Natural killer cell (primary cell): ENCODE data around the gene OSR1. TPM values are rescaled to one million over a fixed set of nuclear protein-coding genes. Genes with fewer than 3 reads are reported as not detected.

ENCODE experiments used
- ATAC-seq, 3 donors: fragments of 150-1000 bp in 2 of 3; fragments of 200-7000 bp in 1 of 3; cut with Tn5 transposase; 1 replicate in 1 of 3; 2 replicates in 2 of 3; pipeline ENCODE4 v1.10.0; 2021; ENCODE audit warnings: mild to moderate bottlenecking in 2 of 3, moderate library complexity in 2 of 3
- DNase-seq, 2 donors: peaks; one replicate each; pipeline versions ENCODE4 v3.0.0 to v3.0.0-alpha.2; 2013 to 2021; ENCODE audit warnings: mixed read lengths in 1 of 2
- H3K27ac ChIP-seq: one replicate; pipeline ENCODE4 v1.5.1; 2013; ENCODE audit warnings: mild to moderate bottlenecking, low read length
- H3K27me3 ChIP-seq: one replicate; pipeline ENCODE4 v1.6.1; 2013; ENCODE audit warnings: low read length; ENCODE audit not compliant: control insufficient read depth, insufficient read depth
- H3K36me3 ChIP-seq: one replicate; pipeline ENCODE4 v1.6.1; 2013; ENCODE audit warnings: low read length; ENCODE audit not compliant: control insufficient read depth, insufficient read depth
- H3K4me1 ChIP-seq: one replicate; pipeline ENCODE4 v1.6.1; 2013; ENCODE audit warnings: low read length; ENCODE audit not compliant: control insufficient read depth, insufficient read depth
- H3K4me3 ChIP-seq: one replicate; pipeline ENCODE4 v1.5.1; 2013; ENCODE audit warnings: low read length
- H3K9me3 ChIP-seq: one replicate; pipeline ENCODE4 v1.6.1; 2013; ENCODE audit warnings: low read length; ENCODE audit not compliant: control insufficient read depth, insufficient read depth
- H3K27ac Mint-ChIP-seq, 2 donors: one replicate each; pipeline ENCODE4 v1.8.0; 2022; ENCODE audit warnings: mild to moderate bottlenecking in 2 of 2, mixed read lengths in 2 of 2, moderate library complexity in 1 of 2
- H3K27me3 Mint-ChIP-seq, 2 donors: one replicate each; pipeline ENCODE4 v1.8.0; 2022; ENCODE audit warnings: low read depth in 2 of 2, mixed read lengths in 2 of 2
- H3K36me3 Mint-ChIP-seq: one replicate; pipeline ENCODE4 v1.8.0; 2022; ENCODE audit warnings: mixed read lengths
- H3K4me1 Mint-ChIP-seq, 2 donors: one replicate each; pipeline ENCODE4 v1.8.0; 2022; ENCODE audit warnings: mixed read lengths in 2 of 2
- H3K4me3 Mint-ChIP-seq: one replicate; pipeline ENCODE4 v1.8.0; 2022; ENCODE audit warnings: mild to moderate bottlenecking, moderate library complexity, mixed read lengths
- H3K9me3 Mint-ChIP-seq, 2 donors: one replicate each; pipeline ENCODE4 v1.8.0; 2022; ENCODE audit warnings: mixed read lengths in 2 of 2
- WGBS: methylation state at CpG from one replicate; pipeline ENCODE4 v1.1.7; 2013; ENCODE audit warnings: missing lambda C conversion rate; ENCODE audit not compliant: insufficient coverage; 5-methylcytosine and 5-hydroxymethylcytosine counted together
- intact Hi-C: fragments of 100-400 bp; cut with micrococcal nuclease; formaldehyde crosslinking; loops from one replicate; pipeline ENCODE4 v1.14.2; 2022
- total RNA-seq, 4 donors: library from RNA; stranded (reverse); fragments of 120-200 nt in 1 of 4; gene quantifications; one replicate each; pipeline versions ENCODE4 v1.2.3 to v1.2.4, GENCODE V29; 2013 to 2022
- TF ChIP-seq, protein P1 (sequence below): fragments of 200-600 bp; IDR thresholded peaks from one replicate; pipeline ENCODE4 v1.8.0; 2022; ENCODE audit warnings: antibody characterized with exemption

Gene OSR1
- total RNA-seq, 3 donors from 2014 or later (not counting 1 experiment from before 2014, with no cell fraction given) = not detected

DNA sequence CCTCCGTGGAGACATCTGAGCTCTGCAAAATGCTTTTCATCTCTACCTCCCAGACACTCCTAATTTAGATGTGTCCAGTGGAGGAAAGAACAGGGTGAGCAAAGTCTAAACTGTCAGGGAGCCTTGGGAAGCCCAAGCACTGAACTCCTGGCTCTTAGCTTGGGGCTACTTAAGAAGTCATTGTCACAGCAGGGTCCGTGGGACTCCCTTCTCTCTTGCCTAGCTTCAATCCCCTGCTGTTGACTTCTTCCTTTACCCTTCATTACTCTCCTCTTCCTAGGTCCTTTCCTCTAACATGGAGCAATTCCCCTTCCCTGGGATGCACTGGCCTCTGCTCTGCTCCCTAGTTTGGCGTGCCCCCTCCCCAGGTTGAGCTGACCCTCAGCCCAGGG, 3.4 kb downstream of the OSR1 start:
- no peak for DNase-seq
- no peak overlapping the region for H3K4me3 Mint-ChIP-seq

DNA sequence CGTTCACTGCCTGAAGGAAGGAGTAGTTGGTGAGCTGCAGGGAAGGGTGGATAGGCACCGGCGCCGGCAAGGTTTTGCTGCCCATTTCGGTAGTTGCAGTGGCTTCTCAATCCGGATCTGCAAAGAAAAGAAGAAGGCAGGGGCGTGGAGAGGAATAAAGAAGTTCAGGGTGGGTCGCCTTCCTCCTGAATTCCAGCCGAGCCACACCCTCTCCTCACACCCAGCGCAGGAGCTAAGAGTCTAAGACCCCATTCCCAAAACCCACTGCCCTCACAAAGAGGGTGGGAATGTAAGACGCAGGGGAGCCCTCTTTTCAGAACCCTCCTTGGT, 4.7 kb downstream of the OSR1 start:
- Histone ChIP-seq H3K4me3 (no peak overlapping the region), H3K27me3 (peaks cover 89% of the 10 kb centered on the region), H3K9me3 (no peaks in the 10 kb centered on the region), H3K36me3 (no peaks in the 10 kb centered on the region), H3K4me1 (peaks cover 54% of the 10 kb centered on the region), H3K27ac (no peak overlapping the region)
- Mint-ChIP-seq H3K27me3 (peaks cover 67 to 73% of the 10 kb centered on the region in 2 donors), H3K9me3 (no peaks in the 10 kb centered on the region), H3K4me1 (peaks cover 19 to 37% of the 10 kb centered on the region in 2 donors), H3K27ac (no peak overlapping the region), H3K36me3 (no peaks in the 10 kb centered on the region), H3K4me3 (no peak overlapping the region)
- DNase-seq (no peak), ATAC-seq (no peak)
- intact Hi-C loops = no loop called here
- TF ChIP-seq, protein P1, sequence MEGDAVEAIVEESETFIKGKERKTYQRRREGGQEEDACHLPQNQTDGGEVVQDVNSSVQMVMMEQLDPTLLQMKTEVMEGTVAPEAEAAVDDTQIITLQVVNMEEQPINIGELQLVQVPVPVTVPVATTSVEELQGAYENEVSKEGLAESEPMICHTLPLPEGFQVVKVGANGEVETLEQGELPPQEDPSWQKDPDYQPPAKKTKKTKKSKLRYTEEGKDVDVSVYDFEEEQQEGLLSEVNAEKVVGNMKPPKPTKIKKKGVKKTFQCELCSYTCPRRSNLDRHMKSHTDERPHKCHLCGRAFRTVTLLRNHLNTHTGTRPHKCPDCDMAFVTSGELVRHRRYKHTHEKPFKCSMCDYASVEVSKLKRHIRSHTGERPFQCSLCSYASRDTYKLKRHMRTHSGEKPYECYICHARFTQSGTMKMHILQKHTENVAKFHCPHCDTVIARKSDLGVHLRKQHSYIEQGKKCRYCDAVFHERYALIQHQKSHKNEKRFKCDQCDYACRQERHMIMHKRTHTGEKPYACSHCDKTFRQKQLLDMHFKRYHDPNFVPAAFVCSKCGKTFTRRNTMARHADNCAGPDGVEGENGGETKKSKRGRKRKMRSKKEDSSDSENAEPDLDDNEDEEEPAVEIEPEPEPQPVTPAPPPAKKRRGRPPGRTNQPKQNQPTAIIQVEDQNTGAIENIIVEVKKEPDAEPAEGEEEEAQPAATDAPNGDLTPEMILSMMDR = no peak
- 30% methylated on average over 8 of the region's 11 CpGs for WGBS

More for the DNA sequence above, 3.4 kb downstream of the OSR1 start:
- H3K9me3 ChIP-seq = no peaks in the 10 kb centered on the region
- peaks cover 91% of the 10 kb centered on the region for H3K27me3 ChIP-seq
- H3K4me3 ChIP-seq = no peak overlapping the region
- TF ChIP-seq, protein P1 = no peak
- Mint-ChIP-seq H3K27me3 (peaks cover 69 to 72% of the 10 kb centered on the region in 2 donors), H3K36me3 (no peaks in the 10 kb centered on the region), H3K9me3 (no peaks in the 10 kb centered on the region), H3K27ac (no peak overlapping the region), H3K4me1 (peaks cover 19 to 37% of the 10 kb centered on the region in 2 donors)
- no peaks in the 10 kb centered on the region for H3K36me3 ChIP-seq
- no peak overlapping the region for H3K27ac ChIP-seq
- 23% methylated on average over 3 of the region's 3 CpGs for WGBS
- peaks cover 52% of the 10 kb centered on the region for H3K4me1 ChIP-seq
- no peak for ATAC-seq
- intact Hi-C loops = no loop called here

DNA sequence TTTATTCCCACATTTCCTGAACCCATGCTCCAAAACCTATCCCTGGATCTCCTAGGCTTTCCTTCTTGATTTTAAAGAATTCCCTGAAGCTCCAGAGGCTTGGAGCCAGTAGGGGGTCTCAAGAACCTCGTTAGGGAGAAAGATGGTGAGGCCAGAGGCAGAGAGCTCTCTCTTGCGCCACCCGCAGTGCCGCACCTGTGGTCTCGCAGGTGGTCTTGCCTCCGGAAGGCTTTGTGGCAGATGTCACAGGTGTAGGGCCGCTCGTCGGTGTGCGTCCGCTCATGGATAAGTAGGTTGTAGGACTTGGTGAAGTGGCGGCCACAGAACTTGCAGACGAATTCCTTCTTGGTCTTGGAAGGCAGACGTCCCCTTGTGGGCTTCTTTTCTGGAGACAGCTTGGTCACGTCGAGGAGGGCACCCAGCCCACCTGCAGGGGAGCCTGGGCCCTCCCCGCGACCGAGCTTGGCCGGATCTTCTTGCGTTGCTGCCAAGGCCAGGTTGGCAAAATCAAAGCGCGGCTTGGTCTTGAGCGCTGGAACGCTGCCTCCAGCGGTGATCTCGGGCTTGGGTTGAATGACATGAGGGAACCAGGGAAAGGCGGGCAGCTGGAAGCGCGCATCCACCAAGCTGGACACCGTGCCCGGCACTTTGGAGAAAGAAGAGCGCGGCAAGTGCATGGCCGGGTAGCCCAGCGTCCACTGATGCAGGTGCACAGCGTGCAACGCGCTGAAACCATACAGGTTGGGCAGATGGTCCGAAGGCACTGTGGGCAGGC, 5.3 kb downstream of the OSR1 start:
- intact Hi-C loops = no loop called here
- H3K4me1 Mint-ChIP-seq = peaks cover 23 to 39% of the 10 kb centered on the region in 2 donors

More for the DNA sequence above, 5.3 kb downstream of the OSR1 start:
- H3K27me3 Mint-ChIP-seq = peaks cover 67 to 73% of the 10 kb centered on the region in 2 donors
- WGBS = 38% methylated on average over 40 of the region's 40 CpGs
- Histone ChIP-seq H3K27ac (no peak overlapping the region), H3K9me3 (no peaks in the 10 kb centered on the region), H3K4me1 (peaks cover 56% of the 10 kb centered on the region), H3K27me3 (peaks cover 87% of the 10 kb centered on the region), H3K4me3 (no peak overlapping the region), H3K36me3 (no peaks in the 10 kb centered on the region)
- H3K36me3 Mint-ChIP-seq = no peaks in the 10 kb centered on the region
- ATAC-seq (no peak), DNase-seq (peak in 1 of 2 donors; percentile 6)
- H3K9me3 Mint-ChIP-seq = no peaks in the 10 kb centered on the region
- no peak overlapping the region for H3K4me3 Mint-ChIP-seq
- H3K27ac Mint-ChIP-seq = no peak overlapping the region
- TF ChIP-seq, protein P1 = no peak
